NCI-H2227 (cell line): ENCODE results near the gene TMEM205.
A peak's percentile ranks its signal among the peaks of the same experiment; 100 is the strongest.
"Not testable (repeated sequence)": the region's sequence is repeated elsewhere in the genome, so short reads cannot be mapped to it uniquely, and the experiment has no call there.

Experiments
- DNase-seq: peaks from one replicate; lab custom pipeline; 2025; ENCODE audit not compliant: unreplicated experiment; lab: John Stamatoyannopoulos, UW

TMEM205 gene

DNA sequence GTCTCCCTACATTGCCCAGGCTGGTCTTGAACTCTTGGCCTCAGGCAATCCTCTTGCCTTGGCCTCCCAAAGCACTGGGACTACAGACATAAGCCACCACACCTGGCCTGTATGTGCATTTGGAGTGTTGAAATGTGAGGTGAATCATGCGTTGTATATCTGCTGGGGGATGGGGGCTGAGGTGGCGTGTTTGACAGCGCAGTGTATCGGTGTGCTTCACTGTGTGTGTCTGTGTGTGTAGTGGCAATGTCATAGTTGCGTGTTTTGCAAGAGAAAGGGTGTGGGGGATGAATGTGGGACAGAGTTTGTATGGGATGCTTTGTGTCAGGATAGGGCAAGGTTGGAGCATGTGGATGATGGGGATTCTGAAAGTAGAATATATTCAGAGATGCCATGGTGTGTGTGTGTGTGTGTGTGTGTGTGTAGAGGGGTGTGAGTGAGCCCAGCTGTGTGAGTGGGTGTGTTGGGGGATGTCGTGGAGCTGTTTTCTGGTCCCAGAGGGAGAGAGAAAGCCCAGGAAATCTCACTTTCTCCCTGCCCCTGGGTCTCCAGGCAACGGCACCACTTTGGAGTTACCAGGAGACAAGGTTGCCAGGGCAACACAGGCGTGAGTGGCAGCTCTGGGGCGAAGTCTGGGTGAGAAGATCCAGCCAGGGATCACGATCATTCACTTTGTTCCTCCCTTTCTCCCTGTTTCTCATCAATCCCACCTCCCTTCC lies 27.3 kb upstream of the TMEM205 start:
- DNase-seq, result peak; percentile 90

DNA sequence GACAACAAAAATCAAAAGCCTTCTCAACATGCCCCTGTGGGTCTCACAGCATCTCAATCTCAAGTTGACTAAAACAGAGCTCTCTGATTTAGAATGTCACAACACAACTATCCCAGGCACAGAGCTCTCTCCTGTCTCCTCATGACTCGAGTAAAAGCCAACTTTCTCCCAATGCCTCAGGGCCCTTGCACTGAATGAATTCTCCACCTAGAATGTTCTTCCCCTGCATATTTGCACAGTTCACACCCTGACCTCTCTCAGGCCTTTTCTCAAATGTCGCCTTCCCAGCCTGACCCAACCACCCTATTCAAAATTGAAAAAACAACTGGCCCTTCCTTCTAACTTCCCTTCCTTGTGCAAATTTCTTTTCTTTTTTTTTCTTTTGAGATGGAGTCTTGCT lies 24.7 kb upstream of the TMEM205 start:
- DNase-seq, result no peak

DNA sequence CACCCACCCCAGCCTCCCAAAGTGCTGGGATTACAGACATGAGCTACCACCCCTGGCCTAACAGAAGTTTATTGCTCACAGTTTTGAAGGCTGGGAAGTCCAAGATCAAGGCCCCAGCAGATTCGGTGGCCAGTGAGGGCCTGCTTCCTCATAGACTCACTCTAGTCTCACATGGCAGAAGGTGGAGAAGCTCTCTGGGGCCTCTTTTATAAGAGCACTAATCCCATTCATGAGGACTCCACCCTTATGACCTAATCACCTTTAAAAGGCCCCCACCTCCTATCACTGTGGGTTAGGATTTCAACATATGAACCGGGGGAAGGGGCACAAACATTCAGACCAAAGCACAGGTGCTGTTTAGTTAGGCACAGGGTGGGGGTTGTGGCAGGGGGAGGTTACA lies 21.5 kb upstream of the TMEM205 start:
- DNase-seq, result no peak

DNA sequence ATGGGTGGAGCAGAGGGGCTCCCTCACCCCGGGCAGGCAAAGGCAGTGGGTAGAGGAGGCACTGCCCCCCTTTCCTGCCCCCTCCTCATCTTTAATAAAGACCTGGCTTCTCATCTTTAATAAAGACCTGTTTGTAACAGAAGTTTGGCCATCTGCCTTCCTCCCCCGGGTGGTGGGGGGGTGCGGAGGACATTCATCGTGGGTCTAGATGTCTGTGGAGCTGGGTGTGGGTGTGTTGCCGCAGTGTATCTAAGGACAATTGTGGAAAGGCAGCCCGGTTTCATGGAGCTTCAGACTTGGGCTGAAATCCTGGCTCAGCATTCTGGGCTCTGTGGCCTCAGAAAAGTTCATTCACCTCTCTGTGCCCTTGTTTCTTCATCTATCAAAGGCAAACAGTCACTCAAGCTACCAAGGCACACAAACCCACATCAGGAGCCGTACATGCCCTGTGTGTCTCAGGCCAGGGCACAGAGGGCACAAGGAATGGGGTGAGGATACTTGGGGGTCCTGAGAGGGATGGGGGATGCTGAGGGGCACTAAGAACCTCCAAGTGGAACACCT lies 19.6 kb upstream of the TMEM205 start:
- no peak for DNase-seq

DNA sequence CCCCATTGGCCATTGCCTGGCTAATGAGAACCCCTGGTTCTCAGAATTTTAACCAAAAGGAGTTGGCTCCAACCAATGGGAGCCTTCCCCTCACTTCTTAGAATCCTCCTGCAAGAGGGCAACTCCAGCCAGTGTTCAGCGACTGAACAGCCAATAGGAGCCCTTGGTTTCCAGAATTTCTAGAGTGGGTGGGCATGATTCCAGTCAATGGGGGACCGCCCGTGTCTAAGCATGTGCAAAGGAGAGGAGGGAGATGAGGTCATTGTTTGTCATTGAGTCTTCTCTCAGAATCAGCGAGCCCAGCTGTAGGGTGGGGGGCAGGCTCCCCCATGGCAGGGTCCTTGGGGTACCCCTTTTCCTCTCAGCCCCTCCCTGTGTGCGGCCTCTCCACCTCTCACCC lies 18.9 kb upstream of the TMEM205 start:
- no peak for DNase-seq

DNA sequence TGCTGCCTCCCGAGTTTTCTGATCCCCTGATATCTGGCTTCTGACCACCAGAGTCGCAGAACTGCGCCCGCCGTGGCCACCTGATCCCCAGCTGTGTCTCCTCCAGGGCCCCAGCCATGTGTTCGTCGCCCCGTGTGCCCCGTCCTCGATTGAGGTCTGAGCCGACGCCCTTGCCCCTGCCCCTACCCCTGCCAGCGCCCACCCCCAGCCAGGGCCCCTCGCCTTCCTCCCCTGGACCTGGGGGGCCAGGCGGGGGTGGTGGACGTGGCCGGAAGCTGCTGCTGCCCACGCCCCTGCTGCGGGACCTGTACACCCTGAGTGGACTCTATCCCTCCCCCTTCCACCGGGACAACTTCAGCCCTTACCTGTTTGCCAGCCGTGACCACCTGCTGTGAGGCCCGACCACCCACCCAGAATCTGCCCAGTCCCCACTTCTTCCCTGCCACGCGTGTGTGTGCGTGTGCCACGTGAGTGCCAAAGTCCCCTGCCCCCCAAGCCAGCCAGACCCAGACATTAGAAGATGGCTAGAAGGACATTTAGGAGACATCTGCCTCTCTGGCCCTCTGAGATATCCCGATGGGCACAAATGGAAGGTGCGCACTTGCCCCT lies 18.3 kb upstream of the TMEM205 start:
- DNase-seq, result no peak

DNA sequence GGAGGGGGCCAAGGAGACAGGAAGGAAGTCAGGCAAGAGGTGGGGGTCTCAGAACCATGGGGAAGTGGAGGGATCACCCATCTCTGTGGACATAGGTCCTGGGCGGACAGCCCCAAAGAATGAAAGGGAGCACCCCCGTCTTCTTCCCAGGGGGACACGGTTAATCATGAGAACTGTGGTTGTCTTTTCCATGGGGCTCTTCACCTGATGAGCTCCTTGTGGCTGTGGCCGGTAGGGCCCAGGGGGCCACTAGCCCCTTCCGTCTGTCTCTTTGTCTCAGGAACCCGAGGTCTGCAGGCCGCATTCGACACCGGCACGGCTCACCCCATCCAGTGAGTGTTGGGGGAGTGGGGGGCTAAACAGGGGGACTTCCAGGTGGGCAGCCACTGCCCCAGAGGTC lies 17.8 kb upstream of the TMEM205 start:
- no peak for DNase-seq

DNA sequence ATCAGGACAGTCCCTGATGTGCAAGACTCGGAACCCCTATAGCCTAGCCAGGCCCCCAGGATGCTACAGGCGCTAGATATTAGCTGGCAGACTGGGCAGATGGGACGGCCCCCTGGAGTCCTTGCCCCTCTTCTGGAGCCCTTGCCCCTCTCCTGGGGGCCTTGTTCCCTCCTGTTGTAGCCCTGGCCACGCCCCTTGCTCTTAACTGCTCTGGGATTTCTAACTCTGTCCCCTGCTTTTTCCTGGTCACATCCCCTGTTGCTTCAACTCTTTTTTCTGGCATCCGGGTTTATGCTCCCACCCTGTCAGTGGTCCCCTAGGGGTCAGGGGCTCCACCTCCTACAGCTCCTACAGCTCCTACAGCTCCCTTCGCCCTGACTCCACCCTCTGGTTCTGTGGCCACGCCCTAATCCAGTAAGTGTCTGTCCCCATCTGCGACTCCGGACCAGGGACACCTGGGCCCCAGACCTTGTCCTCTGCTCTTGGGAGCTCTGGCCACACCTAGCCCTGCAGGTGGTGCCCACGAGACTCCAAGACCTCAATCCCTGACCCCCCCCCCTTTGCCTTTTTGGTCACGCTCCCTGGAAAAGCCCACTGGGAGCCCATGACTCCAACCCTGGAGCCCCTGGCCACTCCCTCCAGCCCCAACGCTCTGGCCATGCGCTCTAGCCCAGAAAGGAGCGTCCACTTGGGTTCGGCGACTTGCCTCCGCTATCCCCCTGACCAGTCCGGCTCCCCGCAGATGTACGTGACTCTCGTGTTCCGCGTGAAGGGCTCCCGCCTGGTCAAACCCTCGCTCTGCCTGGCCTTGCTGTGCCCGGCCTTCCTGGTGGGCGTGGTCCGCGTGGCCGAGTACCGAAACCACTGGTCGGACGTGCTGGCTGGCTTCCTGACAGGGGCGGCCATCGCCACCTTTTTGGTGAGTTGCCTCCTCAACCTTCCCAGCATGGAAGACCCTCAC lies 16.0 kb upstream of the TMEM205 start:
- no peak for DNase-seq

DNA sequence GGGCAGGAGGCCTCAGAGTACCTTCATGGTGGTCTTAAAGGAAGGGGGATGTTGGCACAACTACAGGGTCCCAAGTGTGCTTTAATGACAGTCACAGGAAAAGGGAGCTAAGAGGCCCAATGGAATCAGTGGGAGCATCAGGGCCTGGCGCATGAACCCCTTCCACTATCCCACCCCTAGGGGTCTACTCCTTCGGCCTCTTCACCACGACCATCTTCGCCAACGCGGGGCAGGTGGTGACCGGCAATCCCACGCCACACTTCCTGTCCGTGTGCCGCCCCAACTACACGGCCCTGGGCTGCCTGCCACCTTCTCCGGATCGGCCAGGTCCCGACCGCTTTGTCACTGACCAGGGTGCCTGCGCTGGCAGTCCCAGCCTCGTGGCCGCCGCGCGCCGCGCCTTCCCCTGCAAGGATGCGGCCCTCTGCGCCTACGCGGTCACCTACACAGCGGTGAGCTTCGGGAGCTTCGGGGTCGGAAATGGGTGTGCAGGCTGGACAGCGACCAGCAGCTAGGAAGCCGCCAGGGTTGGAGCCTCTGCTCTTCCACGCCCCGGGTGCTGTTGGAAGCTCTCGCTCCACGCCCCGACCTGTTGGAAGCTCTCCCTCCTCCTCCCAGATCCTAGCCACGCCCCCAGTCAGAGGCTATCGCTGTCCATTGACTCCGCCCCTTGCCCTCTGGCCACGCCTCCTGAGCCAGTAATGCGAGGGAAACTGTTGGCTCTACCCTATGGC lies 15.1 kb upstream of the TMEM205 start:
- DNase-seq, result no peak

DNA sequence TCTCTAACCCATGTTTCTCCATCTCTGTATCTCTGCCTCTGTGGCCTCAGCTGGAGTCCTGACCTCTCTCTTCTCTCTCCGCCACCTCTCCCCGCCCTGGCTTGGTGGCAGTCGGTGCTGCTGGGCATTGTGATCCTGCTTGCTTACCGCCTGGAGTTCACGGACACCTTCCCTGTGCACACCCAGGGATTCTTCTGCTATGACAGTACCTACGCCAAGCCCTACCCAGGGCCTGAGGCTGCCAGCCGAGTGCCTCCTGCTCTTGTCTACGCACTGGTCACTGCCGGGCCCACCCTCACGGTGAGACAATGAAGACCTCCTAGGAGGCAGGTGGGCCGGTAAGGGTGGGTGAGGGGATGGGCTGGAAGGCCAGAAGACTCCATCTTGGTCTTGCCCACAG lies 13.4 kb upstream of the TMEM205 start:
- no peak for DNase-seq

DNA sequence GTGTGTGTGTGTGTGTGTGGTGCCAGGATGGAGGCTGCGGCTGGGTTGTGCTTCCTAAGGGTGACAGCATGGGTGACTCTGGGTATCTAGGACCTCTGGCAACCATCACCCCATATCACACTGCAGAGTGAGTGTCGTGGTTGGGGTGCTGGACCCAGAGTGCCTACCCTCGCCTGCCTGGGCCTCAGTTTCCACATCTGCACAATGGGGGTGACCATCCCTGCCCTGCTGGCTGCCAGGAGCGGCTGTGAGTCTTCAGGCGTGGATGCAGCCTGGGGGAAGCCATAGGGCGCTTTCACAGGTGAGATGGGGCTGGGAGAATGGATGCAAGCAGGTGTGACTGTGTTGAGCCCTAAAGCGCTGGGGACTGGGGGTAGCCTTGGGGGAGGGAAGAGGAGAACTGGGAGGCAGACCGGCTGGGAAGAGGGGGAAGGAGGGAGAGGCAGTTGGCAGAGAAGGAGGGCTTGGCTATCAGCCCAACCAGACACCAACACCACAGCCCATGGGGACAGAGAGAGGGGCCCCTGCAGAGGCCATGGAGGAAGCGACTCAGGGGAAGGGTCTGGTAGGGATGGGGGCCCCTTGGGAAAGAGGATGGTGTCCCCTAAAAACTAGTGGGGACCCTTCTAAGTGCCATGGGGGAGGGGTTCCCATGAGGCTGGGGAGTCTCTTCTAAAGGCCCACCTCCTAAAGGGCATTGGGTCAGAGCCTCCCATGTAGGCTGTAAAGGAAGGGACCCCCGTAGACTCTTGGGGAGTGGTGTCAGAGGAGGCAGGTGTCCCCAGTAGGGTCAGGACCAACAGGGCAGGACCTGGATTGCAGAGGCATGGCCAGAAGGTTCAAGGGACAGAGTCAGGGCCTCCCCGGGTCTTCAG lies 10.8 kb upstream of the TMEM205 start:
- DNase-seq, result no peak

DNA sequence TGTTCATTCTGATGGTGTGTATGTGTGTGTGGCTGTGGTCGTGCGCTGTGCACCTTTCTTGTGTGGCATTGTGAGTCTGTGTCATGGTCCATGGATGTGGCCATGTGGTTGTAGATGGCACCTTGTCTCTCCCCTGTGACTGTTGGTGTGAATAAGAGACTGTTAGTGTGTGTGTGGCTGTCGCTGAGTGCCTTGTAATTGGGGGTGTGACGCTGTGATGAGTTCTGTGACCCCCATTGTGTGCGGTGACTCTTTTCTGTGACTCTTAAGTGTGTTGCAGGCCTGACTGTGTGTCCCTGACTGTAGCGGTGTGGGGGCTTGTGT lies 10.0 kb upstream of the TMEM205 start:
- no peak for DNase-seq

DNA sequence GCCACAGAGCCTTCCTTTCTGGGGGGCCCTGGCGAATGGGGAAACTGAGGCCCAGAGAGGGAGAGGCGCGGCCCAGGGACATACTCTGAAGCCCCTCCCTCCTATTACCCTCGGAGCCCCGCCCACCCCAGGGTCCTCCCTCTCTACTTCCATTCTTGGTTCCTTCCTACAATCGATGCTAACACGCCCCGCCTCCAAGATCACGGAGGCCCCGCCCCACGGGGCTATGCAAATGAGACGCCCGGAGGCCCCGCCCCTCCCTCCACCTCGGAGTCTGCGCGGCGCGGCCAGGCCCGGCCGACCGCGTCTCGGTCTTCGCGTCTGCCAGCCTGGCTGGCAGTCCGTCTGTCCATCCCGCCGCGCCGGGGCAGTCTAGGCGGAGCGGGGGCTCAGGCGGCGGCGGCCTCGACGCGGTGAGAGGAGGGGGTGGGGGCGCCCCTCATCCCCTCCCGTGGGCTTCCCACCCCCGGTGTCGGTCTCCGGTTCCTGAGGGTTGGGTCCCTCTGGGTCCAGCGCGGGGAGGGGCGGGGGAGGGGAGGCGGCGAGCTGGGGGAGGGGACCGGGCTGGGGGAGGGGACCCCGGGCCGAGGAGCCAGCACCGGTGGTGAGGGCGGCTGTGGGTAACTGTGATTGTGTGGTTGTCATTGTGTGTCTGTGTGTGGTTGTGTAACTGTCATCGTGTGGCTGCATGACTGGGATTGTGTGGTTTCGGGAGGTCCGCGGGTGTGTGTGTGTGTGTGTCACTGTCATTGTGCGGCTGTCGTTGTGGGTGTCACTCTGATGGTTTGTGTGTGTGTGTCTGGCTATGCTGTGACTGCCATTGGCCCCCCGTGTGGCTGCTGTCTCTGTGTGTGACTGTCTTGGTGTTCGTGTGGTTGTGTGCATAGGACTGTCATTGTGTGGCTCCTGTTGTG lies 9.3 kb upstream of the TMEM205 start, which contains the start of gene PLPPR2:
TSS of gene PLPPR2 (plus strand) at position 273 of the 914 bp plus-strand sequence. CDS start 2,242 bp downstream, outside the sequence.
- peak; percentile 92 for DNase-seq

DNA sequence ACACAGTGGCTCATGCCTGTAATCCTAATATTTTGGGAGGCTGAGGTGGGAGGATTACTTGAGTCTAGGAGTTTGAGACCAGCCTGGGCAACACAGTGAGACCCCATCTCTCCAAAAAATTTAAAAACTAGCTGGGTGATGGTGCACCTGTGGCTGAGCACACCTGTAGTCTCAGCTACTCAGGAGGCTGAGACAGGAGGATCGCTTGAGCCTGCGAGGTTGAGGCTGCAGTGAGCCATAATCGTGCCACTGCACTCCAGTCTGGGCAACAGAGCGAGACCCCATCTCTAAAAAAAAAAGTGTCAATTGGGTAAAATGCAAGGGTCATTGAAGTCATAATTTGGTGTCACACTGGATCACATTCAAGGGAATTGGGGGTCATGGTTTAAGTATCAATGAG lies 8.0 kb upstream of the TMEM205 start:
- not testable (repeated sequence) for DNase-seq

DNA sequence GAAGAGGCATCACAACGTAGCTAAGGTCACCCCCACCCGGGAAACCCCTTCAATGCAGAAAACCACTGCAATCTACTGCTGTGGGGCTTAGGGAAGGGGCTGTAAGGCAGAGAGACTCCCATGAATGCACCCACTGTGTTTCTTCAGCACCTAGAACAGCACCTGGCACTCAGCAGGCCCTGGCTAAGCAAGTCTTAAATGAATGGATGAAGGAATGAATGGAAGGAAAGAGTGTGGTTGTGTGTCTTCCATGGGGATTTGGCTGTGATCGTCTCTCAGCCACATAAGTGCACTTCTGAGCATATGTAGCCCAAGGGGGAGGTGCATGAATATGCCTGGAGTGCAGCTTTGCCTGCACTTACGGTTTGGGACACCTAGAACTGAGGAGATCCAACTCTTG lies 3.1 kb upstream of the TMEM205 start:
- no peak for DNase-seq

DNA sequence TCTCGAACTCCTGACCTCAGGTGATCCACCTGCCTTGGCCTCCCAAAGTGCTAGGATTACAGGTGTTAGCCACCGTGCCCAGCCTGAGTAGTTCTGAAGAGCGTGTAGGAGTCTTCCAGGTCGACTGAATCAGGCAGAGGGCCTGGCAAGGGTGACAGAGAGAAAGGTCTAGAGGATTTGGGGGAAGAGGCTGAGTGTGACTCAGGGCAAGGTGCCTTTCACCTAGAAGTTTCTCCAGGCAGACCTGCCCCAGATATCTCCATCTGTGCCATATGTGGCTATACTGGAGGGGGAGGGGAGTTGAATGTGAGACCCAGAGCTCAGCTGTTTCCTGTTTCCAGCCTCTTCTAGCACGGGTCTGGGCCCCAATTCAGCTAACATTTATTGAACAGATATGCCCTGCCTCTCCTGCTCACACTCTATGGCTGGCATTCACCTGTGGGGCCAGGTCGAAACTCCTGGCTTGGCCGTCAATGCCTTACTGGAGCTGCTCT lies 1.5 kb upstream of the TMEM205 start:
- no peak for DNase-seq

DNA sequence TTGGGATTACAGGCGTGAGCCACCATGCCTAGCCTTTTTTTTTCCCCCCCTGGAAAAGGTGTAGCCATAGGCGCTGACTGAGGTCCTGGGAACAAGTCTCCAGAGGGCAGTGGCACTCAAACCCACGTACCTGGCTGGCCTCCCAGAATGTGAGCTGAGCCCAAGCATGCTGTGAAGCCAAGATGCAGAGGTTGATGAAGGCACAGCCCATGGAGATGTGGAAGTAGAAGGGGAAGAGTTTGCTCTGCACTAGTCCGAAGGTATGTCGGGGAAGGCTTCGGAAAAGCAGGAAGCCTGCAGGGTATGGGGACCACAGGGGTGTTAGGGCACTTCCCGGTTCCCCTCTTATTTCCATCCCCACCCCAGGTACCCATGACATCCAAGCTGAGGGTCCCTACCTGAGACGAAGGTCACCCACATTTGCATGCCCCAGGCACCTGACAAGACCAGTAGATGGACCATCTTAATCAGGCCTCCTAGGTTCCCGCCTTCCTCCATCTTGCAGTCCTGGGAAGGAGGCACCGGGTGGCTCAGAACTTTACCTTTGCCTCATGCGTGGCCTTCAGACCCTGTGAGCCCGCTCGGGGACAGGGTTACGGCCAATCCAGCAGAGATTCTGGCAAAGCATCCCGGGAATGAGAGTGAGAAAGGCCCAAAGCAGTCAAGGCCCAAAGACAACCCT lies 805 bp downstream of the TMEM205 start:
- no peak for DNase-seq

DNA sequence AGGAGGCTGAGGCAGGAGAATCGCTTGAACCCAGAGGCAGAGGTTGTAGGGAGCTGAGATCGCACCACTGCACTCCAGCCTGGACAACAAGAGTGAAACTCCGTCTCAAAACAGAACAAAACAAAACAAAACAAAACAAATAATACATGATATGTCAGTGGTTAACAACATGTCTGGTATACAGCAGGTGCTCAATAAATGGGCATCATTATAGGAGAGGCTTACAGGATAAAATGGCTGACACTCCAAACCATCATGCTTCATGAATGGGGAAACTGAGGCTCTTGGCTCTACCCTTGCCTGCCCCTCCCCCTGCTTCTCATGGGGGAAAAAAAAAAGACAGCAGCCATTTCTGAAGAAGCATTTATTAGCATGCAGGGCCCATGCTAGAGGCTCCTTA lies 3.6 kb downstream of the TMEM205 start:
- no peak for DNase-seq
